ENCODE measurements around the gene RNLS.
A peak's percentile ranks its signal among the peaks of the same experiment; 100 is the strongest.
"Not testable (repeated sequence)": the region's sequence is repeated elsewhere in the genome, so short reads cannot be mapped to it uniquely, and the experiment has no call there.

The RNLS gene

DNA sequence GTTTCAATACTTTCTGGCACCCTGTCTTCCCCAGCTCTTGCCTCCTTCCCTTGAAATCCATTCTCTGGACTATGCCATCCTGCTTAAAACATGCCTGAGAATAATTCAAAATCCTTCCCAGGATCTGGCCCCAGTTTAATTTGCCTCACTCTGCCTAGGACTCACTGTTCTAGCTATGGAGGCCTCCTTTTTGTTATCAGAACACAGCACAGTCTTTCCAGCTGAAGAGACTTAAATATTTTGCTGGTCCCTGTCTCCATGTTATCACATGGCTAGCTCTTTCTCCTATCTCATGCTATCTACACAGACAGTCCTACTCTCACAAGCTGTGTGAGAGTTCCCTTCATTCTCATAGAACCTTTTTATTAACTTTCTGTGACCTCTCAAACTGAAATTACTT lies 194.8 kb downstream of the RNLS start:
- DNase-seq (ENCODE audit: low read depth in 2 of 2), result no peak

DNA sequence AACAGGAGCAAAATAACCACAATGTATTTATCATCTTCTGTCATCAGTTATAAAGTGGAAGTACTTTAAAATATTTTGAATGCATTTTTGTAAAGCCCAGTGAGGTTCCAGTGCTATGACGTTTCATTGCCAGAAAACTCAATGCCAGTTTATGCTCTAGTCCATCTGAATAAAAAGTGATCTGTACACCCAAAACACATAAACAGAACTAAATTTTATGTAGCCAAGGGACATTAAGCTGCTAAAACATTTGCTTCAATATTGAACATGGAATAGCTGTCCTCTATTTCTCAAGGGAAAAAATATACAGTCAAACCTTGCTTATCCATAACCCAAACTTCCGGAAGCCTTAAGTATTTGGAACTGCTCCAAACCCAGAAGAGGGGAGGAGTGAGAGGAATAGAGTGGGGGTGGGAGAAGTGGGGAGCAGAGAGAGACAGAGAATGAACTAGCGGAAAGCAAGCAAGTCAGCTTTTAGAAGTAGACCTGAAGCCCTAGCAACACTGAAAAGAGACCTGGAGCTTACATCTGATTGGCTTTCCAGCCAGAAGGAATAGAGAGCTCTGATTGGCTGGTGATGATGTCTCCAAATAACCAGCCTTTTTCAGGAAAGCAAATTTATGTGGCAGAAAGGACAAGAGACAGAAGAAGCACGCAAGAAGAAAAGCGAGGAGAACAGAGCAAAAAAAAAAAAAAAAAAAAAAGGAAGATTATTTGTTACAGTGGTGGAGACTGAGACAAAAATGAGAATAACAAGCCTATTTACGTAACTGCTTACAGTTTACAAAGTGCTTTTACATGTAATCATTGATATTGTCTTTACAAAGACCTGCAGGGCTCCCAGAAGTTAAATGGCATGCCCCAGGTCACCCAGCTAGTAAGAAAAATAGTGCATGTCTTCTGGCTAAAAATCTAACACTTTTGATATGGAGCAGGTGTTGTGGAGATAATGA lies 196.0 kb downstream of the RNLS start:
- no peak for DNase-seq (ENCODE audit: low read depth in 2 of 2)

DNA sequence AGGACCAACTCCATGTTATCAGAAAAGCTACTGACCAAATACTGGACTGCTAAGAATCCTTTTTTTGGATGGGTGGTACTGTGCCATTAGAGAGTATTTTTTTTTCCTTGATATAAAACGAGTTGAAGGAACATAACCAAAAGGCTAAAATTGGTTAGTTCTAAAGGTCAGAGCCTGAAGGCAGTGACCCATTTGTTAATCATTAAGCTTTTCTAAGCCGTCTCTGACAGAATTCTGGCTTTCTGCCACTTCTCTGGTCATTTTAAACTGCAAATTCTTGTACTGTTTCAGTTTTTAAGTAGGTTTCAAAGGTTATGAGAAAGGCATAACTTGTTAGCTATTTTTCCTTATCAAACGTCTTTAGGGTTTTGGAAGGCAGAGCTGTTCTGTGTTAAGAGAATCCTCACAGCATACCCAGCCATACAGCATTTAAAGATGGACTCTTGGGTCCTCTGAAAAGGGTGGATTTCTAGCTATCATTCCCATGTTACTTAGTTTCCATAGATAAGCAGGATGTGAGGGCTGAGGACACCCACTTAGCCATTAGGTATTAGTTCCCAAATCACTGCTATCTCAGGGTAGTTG lies 196.8 kb downstream of the RNLS start:
- no peak for DNase-seq (ENCODE audit: low read depth in 2 of 2)

DNA sequence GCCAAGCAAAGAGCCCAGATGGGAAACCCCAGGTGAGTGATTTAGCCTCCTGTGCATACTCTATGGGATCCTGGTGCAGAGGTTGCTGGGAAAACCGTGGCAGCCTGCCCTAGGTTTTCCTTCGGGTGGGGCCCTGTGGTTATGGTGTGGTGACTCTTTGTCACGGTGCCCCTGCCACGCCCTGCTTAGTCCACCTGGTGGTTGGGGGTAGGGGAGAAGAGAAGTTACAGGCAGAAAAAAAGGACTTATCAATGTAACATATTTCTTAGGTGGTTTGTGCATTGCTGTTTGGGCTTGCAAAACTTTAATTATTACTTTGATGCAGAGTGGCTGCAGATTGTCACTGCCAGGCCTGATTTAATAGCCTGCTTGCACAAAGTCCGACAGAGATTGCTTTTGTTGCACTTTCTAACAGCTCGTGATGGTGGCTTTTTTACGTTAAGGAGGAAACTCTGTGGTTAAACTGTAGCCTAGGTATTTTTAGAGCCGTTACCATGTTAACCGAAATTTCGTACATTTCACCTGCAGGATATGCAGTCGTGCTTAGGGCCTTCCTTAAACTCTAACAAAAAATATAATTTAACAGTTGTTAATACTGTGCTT lies 197.4 kb downstream of the RNLS start:
- DNase-seq (ENCODE audit: low read depth in 2 of 2), result peak in 1 of 2 donors; percentile 10

DNA sequence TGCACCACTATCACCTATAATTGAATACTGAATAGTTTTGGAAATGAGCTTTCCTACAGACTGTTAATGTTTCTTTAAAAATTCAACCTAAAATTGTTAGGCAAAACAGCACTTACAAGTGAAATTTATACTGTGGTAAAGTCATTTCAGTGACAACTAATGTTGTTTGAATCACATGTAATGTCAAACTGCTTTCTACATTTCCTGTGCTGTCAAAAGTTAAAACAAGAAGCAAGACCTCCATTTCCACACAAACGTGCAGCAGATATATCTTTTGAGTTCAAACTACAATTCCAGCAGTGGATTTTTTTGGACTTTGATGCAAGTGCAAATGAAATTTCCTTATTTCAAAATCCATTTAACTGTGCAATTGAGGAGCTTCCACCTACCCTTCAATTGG lies 199.8 kb downstream of the RNLS start:
- no peak for DNase-seq (ENCODE audit: low read depth in 2 of 2)

DNA sequence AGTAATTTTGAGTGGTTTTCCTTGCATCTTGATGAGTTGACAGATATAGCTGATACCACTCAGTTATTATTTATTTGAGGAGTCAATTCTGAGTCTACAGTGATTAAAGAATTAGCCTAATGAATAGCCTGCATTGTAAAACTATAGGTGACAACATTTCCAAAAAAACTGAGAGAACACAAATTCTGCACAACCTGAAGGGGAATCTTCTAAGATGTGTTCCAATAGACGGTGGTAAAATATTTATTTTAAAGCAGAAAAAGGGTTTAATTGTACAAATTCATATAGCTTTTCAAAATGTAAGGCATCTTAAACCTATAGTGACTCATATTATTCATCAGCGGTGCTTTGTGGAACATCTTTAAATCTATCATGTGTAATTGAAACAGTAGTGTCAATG lies 200.4 kb downstream of the RNLS start:
- no peak for DNase-seq (ENCODE audit: low read depth in 2 of 2)

DNA sequence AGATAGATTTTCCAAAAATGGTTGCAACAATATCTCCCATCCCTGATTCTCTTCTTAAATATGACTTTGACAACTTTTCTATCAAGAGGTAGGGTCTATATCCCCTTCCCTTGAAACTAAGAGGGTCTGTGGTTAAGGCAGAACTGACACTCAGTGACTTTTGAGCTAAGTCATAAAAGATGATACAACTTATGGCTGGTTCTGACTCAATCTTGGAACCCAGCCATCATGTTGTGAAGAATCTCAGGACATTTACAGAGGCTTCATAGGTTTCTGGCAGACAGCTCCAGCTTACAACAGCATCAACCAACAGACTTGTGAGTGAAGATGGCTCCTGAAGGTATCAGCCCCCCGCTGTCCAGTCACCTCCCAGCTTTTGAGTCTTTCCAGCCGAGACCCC lies 203.5 kb downstream of the RNLS start:
- DNase-seq (ENCODE audit: low read depth in 2 of 2), result no peak

DNA sequence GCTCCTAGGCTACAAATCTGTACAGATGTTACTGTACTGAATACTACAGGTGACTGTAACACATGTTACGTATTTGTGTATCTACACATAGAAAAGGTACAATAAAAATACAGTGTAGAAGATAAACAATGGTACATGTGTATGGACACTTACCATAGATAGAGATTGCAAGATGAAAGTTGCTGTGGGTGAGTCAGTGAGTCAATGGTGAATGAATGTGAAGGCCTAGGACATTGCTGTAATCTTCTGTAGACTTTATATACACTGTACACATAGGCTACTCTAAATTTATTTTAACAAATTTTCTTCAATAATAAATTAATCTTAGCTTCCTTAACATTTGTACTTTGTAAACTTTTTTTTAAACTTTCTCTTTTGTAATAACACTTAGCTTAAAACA lies 205.6 kb downstream of the RNLS start:
- no peak for DNase-seq (ENCODE audit: low read depth in 2 of 2)

DNA sequence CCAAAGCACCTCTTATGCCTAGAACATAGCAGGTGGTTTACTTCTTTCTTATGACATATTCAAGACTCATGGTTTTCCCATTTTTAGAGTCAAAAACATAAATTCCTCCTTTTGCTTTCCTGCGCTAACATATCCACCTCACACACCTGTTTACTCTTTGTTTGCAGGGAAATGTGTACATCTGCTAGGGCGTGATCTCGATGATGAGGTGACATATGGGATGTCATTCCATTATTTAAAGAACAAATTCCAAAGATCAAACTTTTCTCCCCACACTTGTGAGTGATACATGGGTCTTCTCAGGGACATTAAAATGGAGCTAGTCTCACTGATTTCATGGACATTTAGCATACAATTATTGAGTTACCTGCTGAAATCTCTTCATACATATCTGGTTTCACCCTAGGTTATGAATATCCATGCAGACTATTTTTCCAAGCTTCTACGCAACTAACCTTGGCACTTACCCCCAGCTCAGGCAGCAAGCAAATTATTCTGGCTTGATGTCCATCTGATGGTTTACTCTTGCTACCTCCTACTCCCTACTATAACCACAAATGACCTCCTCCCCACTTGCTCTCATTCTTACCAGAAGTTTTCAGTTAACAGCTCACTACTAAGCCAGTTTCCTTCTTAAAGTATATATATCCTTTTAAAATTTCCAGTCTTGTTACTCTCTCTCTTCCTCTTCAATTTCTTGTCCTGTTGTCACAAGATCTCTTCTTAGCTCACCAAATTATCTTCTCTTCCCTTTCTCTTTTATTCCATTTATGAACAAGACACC lies 208.5 kb downstream of the RNLS start:
- no peak for DNase-seq (ENCODE audit: low read depth in 2 of 2)

DNA sequence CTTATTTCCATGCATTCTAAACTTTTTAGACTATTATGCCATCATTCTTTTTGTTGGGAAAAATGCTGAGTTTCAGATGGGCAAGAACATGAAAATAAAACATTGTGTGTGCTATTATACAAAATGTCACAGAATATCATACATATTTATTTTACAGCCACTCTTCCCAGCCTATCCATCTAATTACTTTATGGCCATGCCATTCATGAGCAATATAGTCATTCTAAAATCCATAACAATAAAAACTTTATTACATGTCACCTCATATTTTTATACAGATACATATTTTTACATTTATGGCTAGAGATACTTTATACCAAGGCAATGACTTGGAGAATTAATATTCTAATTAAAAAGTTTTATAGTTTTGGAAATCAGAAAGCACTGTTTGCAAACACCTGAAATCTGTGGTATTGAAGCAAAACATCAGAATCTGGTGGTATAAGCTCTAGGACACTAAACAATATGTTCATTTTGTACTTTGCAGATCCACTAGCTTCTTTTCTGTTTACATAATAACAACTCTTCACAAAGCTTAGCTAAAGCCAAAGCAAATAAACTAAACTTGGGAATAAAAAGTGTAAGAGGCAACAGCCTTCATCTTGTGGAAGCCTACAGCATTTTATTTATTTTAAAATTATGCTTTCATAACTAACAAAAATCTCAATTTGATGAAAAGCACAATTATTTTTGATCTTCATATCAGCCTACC lies 210.1 kb downstream of the RNLS start:
- DNase-seq (ENCODE audit: low read depth in 2 of 2), result no peak

DNA sequence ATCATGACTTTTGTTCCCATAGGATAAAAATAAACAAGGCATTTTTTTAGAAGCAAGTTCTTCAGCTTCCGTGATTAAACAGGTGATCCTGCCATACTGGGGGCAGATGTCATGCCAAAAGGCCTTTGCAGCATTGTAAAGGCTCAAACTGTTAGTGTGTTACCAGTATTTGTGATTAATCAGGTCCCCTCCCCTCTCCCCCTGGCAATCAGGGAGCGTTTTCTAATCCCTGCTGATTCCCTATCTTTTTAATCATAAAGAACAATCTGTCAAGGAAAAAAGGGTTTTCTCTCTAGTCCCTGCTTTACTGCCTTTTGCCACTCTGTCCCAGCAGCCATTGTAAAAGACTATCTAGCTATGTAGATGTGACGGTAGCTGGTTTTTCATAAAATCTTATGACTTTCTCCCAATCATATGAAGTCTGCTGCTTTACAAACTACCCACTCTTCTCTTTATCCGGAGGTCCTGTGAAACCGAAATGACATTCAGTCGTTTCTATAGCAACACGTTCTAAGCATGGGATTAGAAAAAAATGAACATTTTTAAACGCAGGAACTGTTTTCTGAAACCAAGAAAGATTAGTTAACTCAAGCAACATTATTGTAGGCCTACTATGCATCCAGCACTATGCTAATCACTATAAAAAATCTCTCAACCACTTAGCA lies 210.9 kb downstream of the RNLS start:
- no peak for DNase-seq (ENCODE audit: low read depth in 2 of 2)

DNA sequence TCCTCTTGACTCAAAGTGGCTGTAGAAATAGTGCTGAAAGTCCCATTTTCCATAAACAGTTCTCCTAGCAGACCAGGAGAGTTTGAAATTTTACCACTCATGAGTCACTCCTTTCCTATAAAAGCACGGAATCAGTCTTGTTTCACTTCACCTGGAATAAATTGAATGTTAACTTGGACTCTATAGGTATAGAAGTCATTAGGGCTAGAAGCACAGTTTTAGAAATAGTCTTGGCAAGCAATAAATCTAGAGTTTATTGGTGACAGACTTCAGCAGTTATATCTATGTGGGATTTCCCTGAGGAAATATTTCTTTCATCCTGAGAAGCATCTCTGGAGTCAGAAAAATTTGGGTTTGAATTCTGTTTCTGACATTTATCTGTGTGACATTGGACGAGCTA lies 212.4 kb downstream of the RNLS start:
- no peak for DNase-seq (ENCODE audit: low read depth in 2 of 2)

DNA sequence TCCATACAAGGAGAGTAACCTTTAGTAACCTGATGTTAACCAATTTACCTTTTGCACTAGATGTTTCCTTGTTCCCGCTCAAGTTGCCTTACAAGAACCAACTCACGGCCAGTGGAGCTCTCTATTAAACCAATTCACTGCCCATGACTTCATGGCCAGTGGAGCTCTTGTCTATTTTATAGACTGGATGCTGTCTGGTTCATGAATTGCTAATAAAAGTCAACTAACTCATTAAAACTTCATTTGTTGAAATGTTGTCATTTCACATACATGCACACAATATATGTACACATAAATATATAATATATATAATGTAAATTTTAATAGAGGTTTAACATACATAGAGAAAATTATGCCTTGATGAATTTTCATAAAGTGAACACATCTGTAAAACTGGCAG lies 216.3 kb downstream of the RNLS start:
- no peak for DNase-seq (ENCODE audit: low read depth in 2 of 2)

DNA sequence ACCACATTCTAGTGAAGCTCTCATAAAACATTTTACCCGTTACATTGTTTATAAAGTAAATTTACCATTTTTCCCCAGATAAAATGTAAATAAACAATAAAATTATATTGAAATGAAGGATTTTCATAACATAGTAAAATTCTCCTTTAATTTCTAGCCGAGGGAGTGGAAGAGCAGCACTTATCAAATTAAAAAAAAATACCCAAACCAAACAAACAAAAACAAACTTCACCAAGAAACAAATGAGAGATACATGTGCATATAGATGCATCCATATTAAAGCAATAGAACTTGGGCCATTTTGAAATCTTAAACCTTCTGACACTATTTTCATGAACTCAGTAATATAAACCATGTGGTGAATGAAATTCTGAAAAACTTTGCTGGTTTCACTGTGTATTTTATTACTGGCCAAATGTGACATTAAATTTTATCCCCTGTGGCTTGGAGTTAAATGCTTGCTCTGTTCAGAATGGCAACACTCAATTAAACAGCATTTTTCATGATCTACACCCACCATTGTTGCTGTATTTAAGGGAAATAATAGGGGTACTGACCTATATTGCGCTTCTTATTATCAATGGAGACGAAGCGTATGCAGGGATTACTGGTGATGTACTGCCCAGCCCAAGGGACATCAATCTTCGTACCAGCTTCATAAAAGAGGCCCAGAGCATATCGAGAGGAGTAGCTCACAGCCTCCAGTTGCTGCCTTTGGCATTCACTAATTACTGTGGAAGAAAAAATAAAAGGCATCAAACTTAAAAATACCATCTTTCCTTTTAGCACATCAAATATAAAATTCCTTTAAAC lies 220.9 kb downstream of the RNLS start:
- DNase-seq (ENCODE audit: low read depth in 2 of 2), result no peak

DNA sequence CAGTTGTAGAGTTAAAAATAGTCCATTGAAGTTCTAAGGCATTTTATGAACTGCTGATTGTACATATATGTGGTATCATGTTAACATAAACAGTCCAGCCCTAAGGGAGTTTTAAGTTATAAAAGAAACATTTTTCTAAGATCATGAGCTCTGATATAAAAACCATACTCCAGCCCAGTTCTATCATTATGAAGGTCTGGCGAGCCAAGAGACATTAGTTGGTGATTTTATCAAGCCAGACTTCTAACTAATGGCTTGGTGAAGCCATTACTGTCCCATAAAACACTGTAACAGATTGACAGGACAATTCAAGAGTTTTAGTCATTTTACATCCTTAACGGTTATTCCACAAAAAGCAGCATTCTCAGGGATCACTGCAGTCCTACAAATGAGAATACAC lies 221.6 kb downstream of the RNLS start:
- DNase-seq (ENCODE audit: low read depth in 2 of 2), result no peak

DNA sequence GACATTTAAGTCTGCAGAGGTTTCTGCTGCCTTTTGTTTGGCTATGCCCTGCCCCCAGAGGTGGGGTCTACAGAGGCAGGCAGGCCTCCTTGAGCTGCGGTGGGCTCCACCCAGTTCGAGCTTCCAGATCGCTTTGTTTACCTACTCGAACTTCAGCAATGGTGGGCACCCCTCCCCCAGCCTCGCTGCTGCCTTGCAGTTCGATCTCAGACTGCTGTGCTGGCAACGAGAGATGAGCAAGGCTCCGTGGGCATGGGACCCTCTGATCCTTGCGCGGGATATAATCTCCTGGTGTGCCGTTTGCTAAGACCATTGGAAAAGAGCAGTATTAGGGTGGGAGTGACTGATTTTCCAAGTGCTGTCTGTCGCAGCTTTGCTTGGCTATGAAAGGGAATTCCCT lies 227.4 kb downstream of the RNLS start:
- DNase-seq (ENCODE audit: low read depth in 2 of 2), result not testable (repeated sequence)

DNA sequence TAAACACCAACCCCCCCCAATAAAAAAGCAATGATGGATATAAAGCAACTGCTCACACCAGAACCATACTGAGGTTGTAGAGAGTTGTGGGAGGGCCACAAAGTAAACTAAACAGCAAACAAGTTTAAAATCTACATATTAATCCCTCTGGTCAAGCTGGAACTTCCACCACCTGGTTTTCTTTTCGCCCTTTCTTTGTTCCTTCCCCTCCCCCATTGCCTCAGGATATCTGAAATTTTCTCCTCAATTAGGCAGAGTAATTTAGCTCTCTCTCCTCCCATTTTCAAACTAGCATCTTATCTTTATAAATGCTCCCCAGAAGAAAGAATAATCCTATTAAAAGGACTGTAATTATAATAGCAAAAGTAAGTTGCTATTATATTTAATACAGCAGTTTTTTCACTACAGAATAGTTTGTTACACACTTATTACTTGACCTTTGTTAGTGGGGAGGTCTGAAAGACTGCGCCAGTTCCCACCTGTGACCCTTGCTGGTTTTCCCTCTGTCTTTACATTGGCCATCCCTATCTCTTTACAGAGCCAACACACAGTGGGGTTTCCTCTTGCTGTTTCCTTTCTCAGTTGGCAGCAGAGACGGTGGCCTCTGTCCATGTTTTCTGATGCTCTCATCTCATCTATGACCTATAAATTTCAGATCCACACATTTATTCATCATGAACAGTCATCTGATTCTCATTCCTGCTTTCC lies 235.4 kb downstream of the RNLS start:
- no peak for DNase-seq (ENCODE audit: low read depth in 2 of 2)

DNA sequence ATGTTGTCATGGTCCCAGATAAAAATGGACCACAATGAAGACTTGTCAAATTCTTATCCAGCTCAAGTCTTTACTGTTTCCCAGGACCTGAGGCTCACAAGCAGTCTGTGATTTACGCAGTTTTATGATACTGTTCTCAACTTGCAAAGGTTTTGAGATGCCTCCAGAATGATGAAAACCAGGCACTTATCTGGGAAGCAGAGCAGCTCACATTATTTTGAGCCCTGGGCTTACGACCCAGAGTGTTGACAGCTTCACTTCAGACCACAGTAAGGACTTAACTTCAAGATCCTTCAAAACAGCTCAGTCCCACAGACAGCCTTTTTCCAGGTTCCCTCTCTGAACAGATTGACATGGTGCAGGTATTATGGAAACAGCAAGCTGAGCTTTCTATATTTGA lies 236.1 kb downstream of the RNLS start:
- no peak for DNase-seq (ENCODE audit: low read depth in 2 of 2)

DNA sequence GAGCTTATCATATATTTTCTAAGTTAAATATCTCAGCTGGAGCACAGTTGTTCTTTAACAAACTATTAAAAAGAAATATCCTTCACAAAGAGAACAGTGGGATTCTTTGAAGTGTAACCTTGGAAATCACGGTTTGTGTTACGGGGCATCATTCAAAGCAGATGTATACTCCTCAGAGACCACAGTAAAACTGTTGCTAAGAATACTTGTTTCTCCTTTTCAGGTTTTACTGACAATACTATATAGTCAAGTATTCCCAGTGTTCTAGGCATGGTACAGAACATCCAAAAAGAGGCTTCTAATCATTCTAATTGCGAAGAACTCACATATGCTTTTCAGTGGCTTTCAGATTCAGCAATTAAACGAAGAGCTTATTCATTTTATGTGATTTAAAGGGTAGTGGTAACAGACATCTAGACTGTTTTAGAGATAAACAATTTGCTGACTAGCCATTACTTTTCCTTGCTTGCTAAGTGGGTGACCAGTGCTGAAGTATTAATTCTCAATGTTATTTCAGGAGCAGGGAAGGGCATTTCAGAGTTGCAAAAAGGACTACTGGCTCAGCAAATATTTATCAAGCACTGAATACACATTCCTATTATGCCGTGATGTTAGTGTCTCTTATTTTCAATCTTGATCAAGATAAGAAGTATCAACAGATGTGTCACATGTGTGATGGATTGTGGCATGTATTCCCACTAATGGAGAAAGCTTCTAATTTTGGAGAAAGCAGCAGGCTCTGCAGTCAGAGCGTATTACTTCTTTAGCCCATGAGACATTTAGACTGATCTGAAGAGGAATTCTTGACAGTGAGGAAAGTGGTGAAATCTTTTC lies 236.8 kb downstream of the RNLS start:
- DNase-seq (ENCODE audit: low read depth in 2 of 2), result no peak

Measured in stimulated activated CD8-positive, alpha-beta memory T cell treated with anti-CD3 and anti-CD28 coated beads, Interleukin-7, amount 100 ng/mL, for 4 hours (primary cell).